IPS DF 6.9 (cell line): ENCODE measurements around the gene PARD3.
"Not testable (repeated sequence)": the region's sequence is repeated elsewhere in the genome, so short reads cannot be mapped to it uniquely, and the experiment has no call there.

Experiments used
- DNase-seq: peaks from one replicate; pipeline ENCODE4 v3.0.0-alpha.2; 2013; ENCODE audit warnings: low read depth, low spot score
- H3K27ac ChIP-seq: one replicate; pipeline ENCODE4 v1.5.1; 2013; ENCODE audit warnings: low read length, control low read depth
- H3K27me3 ChIP-seq: 2 replicates; pipeline ENCODE4 v1.6.1; 2013; ENCODE audit warnings: mild to moderate bottlenecking, low read length; ENCODE audit not compliant: control insufficient read depth, insufficient read depth
- H3K36me3 ChIP-seq: 2 replicates; pipeline ENCODE4 v1.6.1; 2013; ENCODE audit warnings: low read length; ENCODE audit not compliant: control insufficient read depth, insufficient read depth
- H3K4me1 ChIP-seq: 2 replicates; pipeline ENCODE4 v1.6.1; 2013; ENCODE audit warnings: low read length; ENCODE audit not compliant: control insufficient read depth, insufficient read depth
- H3K4me3 ChIP-seq: 2 replicates; pipeline ENCODE4 v1.5.1; 2013; ENCODE audit warnings: mild to moderate bottlenecking, low read length
- H3K9me3 ChIP-seq: 2 replicates; pipeline ENCODE4 v1.6.1; 2013; ENCODE audit warnings: low read length, inconsistent platforms; ENCODE audit not compliant: control insufficient read depth, insufficient read depth
- WGBS: extraction: QIAGEN DNeasy Blood & Tissue Kit; methylation state at CpG from one replicate; pipeline ENCODE4 v1.1.7; 2013; ENCODE audit warnings: mixed read lengths, missing lambda C conversion rate; ENCODE audit not compliant: insufficient read length, insufficient coverage; 5-methylcytosine and 5-hydroxymethylcytosine counted together

PARD3 gene

DNA sequence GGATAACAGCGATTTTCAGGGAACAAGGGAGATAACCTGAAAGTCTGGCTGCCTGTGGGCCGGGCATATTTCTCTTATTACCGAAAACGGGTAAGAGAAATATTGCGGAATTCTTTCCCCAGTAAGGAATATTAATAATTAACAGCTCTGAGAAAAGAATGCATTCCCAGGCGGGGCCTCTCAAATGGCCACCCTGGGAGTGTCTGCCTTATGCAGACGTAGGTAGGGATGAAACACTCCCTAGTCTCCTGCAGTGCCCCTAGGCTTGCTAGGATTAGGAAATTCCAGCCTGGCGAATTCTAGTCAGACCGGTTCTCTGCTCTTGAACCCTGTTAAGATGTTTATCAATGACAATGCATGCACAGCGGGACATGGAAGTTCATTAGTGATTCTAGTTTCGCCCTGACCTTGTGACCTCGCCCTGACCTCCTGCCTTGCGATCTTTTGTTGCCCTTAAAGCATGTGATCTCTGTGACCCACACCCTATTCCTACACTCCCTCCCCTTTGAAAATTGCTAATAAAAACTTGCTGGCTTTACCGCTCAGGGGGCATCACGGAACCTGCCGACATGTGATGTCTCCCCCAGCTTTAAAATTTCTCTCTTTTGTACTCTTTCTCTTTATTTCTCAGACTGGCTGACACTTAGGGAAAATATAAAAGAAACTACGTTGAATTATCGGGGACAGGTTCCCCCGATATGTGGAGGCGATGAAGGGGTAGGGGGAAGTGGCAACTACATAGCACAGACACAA, 387.8 kb downstream of the PARD3 start:
- H3K27me3 ChIP-seq, H3K36me3 ChIP-seq, H3K9me3 ChIP-seq, H3K27ac ChIP-seq, H3K4me3 ChIP-seq, H3K4me1 ChIP-seq: not testable (repeated sequence)
- peak; percentile 57 for DNase-seq
- no CpG with 5 or more reads among the region's 20 CpGs for WGBS

DNA sequence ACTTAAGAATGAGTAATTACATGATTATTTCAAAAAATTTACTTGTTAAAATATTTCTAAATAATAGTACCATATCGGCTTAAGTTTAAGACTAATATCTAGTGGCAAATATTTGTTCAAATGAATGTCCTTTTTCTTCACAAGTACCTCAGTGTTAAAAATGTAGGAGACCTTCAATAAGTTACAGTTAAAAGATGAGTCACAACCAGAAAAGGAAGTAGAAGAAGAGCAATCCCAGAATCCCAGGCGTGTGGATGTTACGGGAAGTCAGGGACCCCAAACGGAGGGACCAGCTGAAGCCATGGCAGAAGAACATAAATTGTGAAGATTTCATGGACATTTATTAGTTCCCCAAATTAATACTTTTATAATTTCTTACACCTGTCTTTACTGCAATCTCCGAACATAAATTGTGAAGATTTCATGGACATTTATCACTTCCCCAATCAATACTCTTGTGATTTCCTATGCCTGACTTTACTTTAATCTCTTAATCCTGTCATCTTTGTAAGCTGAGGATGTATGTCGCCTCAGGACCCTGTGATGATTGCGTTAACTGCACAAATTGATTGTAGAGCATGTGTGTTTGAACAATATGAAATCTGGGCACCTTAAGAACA, 388.4 kb downstream of the PARD3 start:
- no CpG with 5 or more reads among the region's 7 CpGs for whole genome bisulfite sequencing
- not testable (repeated sequence) for H3K4me1 ChIP-seq, H3K27me3 ChIP-seq, DNase-seq, H3K4me3 ChIP-seq, H3K9me3 ChIP-seq, H3K36me3 ChIP-seq, H3K27ac ChIP-seq

DNA sequence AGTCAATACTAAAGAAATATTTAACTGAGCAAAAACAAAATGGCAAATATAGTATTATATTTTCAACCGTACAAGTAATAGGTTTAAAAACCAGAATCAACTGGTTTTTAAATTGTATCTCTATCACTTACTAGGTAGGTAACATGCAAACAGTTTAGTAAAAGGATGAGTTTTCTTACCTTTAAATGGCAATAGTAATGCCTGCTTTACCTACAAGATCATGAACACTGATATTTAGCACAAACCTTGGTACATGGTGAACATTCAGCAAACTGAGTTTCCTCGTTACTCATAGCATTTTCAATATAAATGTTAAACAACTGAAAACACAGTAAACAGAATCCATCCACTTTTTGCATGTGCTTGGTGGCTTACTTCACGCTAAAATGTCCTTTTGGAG, 389.1 kb downstream of the PARD3 start:
- Histone ChIP-seq H3K36me3 (no peaks in the 10 kb centered on the region), H3K27ac (no peak overlapping the region), H3K4me3 (no peak overlapping the region), H3K27me3 (no peaks in the 10 kb centered on the region), H3K4me1 (peaks cover 2% of the 10 kb centered on the region; the same call in 1 of the 2 replicates), H3K9me3 (no peaks in the 10 kb centered on the region)
- no CpG with 5 or more reads among the region's 3 CpGs for WGBS
- DNase-seq = no peak

DNA sequence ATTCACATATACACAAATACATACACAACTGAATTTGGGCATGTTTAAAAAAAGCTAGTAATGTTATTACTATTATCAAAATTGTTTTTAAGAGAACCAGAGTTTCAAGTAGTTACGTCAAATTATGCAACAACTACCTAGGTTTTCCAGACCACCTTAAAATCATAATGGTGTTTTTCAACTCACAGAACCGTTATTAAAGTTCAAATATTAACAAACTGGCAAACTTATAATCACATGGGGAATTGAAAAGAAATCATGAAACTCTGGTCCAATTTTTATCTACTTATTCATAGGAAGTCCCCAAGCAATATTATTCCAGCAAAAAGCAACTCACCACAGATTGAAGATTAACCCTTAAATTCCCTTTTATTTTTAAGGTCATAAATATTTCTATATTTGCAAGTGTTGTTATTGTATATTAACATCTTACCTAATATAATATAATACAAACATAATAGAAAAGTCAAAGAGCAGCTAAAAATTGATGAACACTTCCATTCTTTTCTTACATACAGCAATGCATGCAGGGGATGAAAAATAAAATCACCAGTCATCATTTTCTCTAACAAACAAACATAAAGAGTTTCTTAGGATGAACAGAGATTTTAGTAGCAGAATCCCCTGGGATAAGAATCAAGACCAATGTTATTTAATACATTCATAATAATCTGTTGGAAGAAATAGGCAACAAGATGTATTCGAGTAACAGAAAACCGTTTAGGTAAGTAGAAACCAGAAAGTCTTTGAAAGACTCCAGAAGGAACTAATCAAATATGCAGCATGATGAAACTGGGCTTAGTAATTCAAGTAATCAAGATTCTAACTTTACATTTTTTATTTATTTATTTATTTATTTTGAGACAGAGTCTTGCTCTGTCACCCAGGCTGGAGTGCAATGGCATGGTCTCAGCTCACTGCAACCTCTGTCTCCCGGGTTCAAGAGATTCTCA, 391.1 kb downstream of the PARD3 start:
- no CpG with 5 or more reads among the region's 5 CpGs for WGBS
- no peaks in the 10 kb centered on the region for H3K27me3 ChIP-seq
- H3K27ac ChIP-seq = no peak overlapping the region
- no peaks in the 10 kb centered on the region for H3K36me3 ChIP-seq
- H3K4me3 ChIP-seq = no peak overlapping the region
- H3K9me3 ChIP-seq = no peaks in the 10 kb centered on the region
- H3K4me1 ChIP-seq = peaks cover 3% of the 10 kb centered on the region; the same call in 1 of the 2 replicates
- DNase-seq = no peak

DNA sequence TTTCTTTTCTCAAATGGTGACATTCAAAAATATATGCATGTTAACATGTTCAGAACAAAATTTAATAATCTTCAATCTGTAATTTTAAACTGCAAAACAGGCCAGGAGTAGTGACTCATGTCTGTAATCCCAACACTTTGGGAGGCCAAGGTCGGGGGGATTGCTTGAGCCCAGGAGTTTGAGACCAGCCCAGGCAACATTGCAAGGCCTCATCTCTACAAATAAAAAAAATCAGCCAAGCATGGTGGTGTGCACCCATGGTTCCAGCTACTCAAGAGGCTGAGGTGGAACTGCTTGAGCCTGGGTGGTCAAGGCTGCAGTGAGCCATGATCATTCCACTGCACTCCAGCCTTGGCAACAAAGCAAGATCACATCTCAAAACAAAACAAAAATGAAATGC, 394.3 kb downstream of the PARD3 start:
- Histone ChIP-seq H3K4me1 (0 out of 2 replicates have a peak, but pooled peaks cover 1% of the 10 kb centered on the region), H3K27ac (no peak overlapping the region), H3K9me3 (no peaks in the 10 kb centered on the region), H3K36me3 (no peaks in the 10 kb centered on the region), H3K4me3 (no peak overlapping the region), H3K27me3 (no peaks in the 10 kb centered on the region)
- no CpG with 5 or more reads among the region's 1 CpG for WGBS
- DNase-seq = no peak

DNA sequence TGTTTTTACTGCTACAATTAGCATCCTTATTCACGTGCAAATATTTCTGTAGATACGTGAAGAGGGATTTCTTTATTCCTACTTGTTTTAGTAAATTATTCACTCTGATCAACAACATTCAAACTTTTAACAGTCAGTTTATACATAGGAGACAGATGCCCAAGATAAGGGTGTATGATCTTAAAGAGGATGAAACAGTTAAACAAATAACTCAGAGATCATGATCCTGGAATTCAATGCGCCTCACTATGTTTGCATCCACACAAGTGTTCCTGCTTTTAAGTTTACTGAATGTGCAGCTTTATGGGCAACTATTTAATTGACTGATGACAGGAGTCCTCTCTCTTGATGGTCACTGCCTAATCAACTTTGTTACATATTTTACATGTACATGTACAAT, 394.8 kb downstream of the PARD3 start:
- WGBS = no CpG with 5 or more reads among the region's 3 CpGs
- 0 out of 2 replicates have a peak, but pooled peaks cover 1% of the 10 kb centered on the region for H3K4me1 ChIP-seq
- DNase-seq = no peak
- no peak overlapping the region for H3K4me3 ChIP-seq
- no peak overlapping the region for H3K27ac ChIP-seq
- H3K9me3 ChIP-seq = no peaks in the 10 kb centered on the region
- no peaks in the 10 kb centered on the region for H3K36me3 ChIP-seq
- H3K27me3 ChIP-seq = no peaks in the 10 kb centered on the region

DNA sequence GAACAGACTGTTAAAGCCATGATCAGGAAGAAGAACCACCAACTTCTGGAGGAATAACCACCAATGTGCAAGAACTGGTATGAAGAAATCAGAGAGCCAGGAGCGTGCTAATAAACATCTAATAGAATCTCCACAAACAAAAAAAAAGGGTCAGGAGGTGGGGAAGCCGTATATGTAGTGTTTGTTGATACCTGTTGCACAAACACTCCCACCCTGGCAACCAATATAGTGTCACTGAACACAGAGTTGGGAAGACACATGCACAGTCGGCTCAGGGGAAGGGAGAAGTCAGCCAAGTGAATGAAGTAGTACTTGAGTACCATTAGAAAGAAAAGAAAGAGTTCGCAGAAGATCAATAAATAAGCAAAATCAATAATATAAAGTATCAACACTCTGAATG, 400.1 kb downstream of the PARD3 start:
- Histone ChIP-seq H3K36me3 (no peaks in the 10 kb centered on the region), H3K4me1 (peaks cover 1% of the 10 kb centered on the region; the same call in 1 of the 2 replicates), H3K27me3 (no peaks in the 10 kb centered on the region), H3K27ac (no peak overlapping the region), H3K4me3 (no peak overlapping the region), H3K9me3 (no peaks in the 10 kb centered on the region)
- DNase-seq = no peak
- WGBS = no CpG with 5 or more reads among the region's 4 CpGs

DNA sequence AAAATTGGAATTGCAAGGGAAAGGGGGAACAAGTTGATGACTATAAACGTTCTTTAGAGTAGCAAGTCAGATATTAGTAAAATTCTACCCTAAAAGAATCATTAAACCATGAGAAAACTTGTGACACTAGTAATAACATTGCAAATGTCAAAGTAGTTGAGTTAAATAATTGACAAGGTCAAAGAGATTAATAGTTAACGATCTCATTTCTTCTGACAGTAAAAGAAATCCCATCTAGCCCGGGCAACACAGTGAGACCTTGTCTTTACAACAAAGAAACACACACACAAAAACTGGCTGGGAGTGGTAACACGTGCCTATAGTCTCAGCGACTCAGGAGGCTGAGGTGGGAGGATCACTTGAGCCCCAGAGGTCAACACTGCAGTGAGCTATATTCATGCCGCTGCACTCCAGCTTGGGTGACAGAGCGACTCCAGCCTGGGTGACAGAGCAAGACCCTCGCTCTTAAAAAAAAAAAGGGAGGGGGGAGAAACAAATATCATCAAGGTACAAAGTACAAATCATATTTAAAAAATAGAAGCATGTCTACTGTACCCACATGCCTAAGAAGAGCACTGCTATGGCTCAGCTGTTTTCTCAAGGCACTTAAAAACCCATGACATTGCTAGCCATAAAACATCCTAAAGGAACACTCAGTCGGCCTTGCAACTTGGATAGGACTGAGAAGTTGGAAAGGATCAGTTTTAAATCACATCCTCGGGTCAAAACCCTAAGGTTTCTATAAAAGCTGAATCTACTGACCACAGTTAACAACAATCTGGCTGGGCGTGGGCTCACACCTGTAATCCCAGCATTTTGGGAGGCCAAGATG, 401.1 kb downstream of the PARD3 start:
- no peaks in the 10 kb centered on the region for H3K36me3 ChIP-seq
- peaks cover 1% of the 10 kb centered on the region; the same call in 1 of the 2 replicates for H3K4me1 ChIP-seq
- DNase-seq = no peak
- no peaks in the 10 kb centered on the region for H3K9me3 ChIP-seq
- H3K4me3 ChIP-seq = no peak overlapping the region
- no peaks in the 10 kb centered on the region for H3K27me3 ChIP-seq
- WGBS = no CpG with 5 or more reads among the region's 11 CpGs
- H3K27ac ChIP-seq = no peak overlapping the region

DNA sequence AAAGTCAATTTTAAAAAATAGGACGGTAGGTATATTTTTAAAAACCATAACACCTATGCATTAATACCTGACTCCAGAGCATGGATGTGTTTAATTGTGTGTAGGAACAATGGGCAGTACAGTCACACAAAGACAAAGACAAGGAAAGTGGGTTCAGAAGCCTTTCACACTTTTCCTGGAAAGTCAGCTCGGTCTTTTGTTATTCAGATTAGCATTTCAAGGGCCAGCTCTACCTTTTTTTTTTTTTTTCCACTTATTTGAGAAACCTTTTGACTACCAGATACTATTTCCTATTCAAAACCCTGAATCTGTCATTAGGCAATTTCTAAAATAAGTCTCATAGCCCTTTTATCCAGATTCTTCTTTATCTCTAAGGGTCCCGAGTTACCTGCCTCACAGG, 401.9 kb downstream of the PARD3 start:
- H3K9me3 ChIP-seq = no peaks in the 10 kb centered on the region
- DNase-seq = no peak
- H3K27ac ChIP-seq = no peak overlapping the region
- no CpG with 5 or more reads among the region's 3 CpGs for WGBS
- H3K4me3 ChIP-seq = no peak overlapping the region
- peaks cover 1% of the 10 kb centered on the region; the same call in 1 of the 2 replicates for H3K4me1 ChIP-seq
- no peaks in the 10 kb centered on the region for H3K27me3 ChIP-seq
- no peaks in the 10 kb centered on the region for H3K36me3 ChIP-seq

DNA sequence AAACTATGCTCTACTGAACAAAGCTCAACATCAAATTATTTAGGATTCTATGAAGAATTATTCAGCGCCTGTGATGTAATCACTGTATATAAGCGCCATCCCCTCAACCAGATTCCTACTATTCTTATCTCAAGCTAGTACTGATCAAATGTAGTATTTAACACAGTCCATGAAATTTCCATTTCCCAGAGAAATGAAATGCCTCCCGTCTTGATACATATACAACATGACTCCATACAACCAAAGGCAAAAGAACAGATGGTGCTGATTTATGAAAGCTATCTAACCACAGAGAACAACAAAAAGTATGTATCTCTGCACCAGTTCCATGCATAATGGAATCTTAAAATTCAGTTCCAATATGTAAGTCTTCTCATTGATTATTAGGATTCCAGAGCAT, 406.1 kb downstream of the PARD3 start:
- WGBS = no CpG with 5 or more reads among the region's 3 CpGs
- H3K27me3 ChIP-seq = no peaks in the 10 kb centered on the region

More for the DNA sequence above, 406.1 kb downstream of the PARD3 start:
- Histone ChIP-seq H3K36me3 (no peaks in the 10 kb centered on the region), H3K4me1 (no peaks in the 10 kb centered on the region), H3K4me3 (no peak overlapping the region), H3K27ac (no peak overlapping the region), H3K9me3 (no peaks in the 10 kb centered on the region)
- DNase-seq = no peak
